GM18519 (cell line): Measurements from ENCODE around the gene NDRG2.

Experiments used
- ATAC-seq: cut with Tn5 transposase; IDR thresholded peaks from one replicate; pipeline ENCODE4 v1.9.1; 2021; ENCODE audit warnings: mild to moderate bottlenecking, moderate library complexity; ENCODE audit not compliant: unreplicated experiment, low FRiP score

The NDRG2 gene

GRCh38 chr14:21037156-21037555 lies 12.3 kb upstream of the NDRG2 start:
- ATAC-seq: no peak

- ATAC-seq: no peak
These were observed 11.9 kb upstream of the NDRG2 start for GRCh38 chr14:21036751-21037150.

- no peak for ATAC-seq
These were observed 9.8 kb upstream of the NDRG2 start, which contains the start of gene RNASE13 for GRCh38 chr14:21034707-21035106. Gene RNASE13, minus strand, starts transcription at chr14:21034807. Its CDS starts 519 bp downstream, at chr14:21034288.

GRCh38 chr14:21033133-21033698 lies 8.4 kb upstream of the NDRG2 start:
- no peak for ATAC-seq

- ATAC-seq: no peak
These were observed 7.7 kb upstream of the NDRG2 start for GRCh38 chr14:21032326-21033132.

GRCh38 chr14:21030531-21030930 lies 5.7 kb upstream of the NDRG2 start:
- no peak for ATAC-seq

- ATAC-seq: no peak
These were observed 5.1 kb upstream of the NDRG2 start, which contains the start of gene TPPP2 for GRCh38 chr14:21029917-21030316. Gene TPPP2, plus strand, starts transcription at chr14:21030217. Its CDS starts 365 bp downstream, at chr14:21030582.

- no peak for ATAC-seq
These were observed 2.1 kb upstream of the NDRG2 start for GRCh38 chr14:21026988-21027315.

GRCh38 chr14:21026274-21026987 lies 1.6 kb upstream of the NDRG2 start:
- no peak for ATAC-seq

- ATAC-seq: no peak
These were observed 761 bp upstream of the NDRG2 start for GRCh38 chr14:21025371-21026273.

- ATAC-seq: no peak
These were observed 860 bp downstream of the NDRG2 start for GRCh38 chr14:21023817-21024584.

GRCh38 chr14:21023174-21023573 lies 1.7 kb downstream of the NDRG2 start:
- no peak for ATAC-seq

GRCh38 chr14:21022686-21023085 lies 2.2 kb downstream of the NDRG2 start:
- no peak for ATAC-seq

GRCh38 chr14:21020977-21021545 lies 3.8 kb downstream of the NDRG2 start:
- no peak for ATAC-seq

GRCh38 chr14:21019366-21019765 lies 5.5 kb downstream of the NDRG2 start:
- no peak for ATAC-seq

GRCh38 chr14:21018781-21019180 lies 6.1 kb downstream of the NDRG2 start:
- ATAC-seq: no peak

- no peak for ATAC-seq
These were observed 6.6 kb downstream of the NDRG2 start for GRCh38 chr14:21018286-21018685.

GRCh38 chr14:21017528-21018245 lies 7.2 kb downstream of the NDRG2 start:
- ATAC-seq: no peak
